Mammary microvascular endothelial cell (primary cell): ENCODE results near the gene TRIM45. TPM values are rescaled to one million over a fixed set of nuclear protein-coding genes. Genes with fewer than 3 reads are reported as not detected.

Source experiments
- total RNA-seq: library from RNA; depleted of rRNA; stranded (reverse); fragments of >200 nt; gene quantifications from 2 replicates; pipeline ENCODE4 v1.2.3, GENCODE V29; 2015

TRIM45 gene
- total RNA-seq = 0.27 and 2.1 TPM in 2 replicates

GRCh38 chr1:117121589-117122329 is at the start of gene TRIM45:
TRIM45 (minus strand) TSS chr1:117121749; CDS start chr1:117121201, 548 bp downstream.

Other genes starting within 250 kb of the TRIM45 start
- 9.0 and 13.8 TPM in 2 replicates for gene PTGFRN, start 211.8 kb downstream of the TRIM45 start, total RNA-seq
- gene CD101, start 120.0 kb downstream of the TRIM45 start, total RNA-seq = 0.10 TPM in 1 of 2 replicates, not detected in the other
- gene TTF2, start 61.4 kb downstream of the TRIM45 start, total RNA-seq = 23.1 and 24.8 TPM in 2 replicates
- not detected in 2 replicates for gene VTCN1, start 89.2 kb upstream of the TRIM45 start, total RNA-seq
- 17.5 and 21.6 TPM in 2 replicates for gene MAN1A2, start 245.7 kb upstream of the TRIM45 start, total RNA-seq